Fibroblast of lung (primary cell): ENCODE data around the gene NAT14. TPM values are rescaled to one million over a fixed set of nuclear protein-coding genes. Genes with fewer than 3 reads are reported as not detected.

Source experiments
- DNase-seq, 2 donors: peaks; one replicate each; pipeline versions ENCODE4 v3.0.0 to v3.0.0-alpha.2; 2010; ENCODE audit warnings: low read depth in 2 of 2
- H2AFZ ChIP-seq: 2 replicates; pipeline ENCODE4 v1.5.1; 2012; ENCODE audit warnings: low read length, control low read depth, inconsistent platforms
- H3K27ac ChIP-seq: 2 replicates; pipeline ENCODE4 v1.5.1; 2011; ENCODE audit warnings: low read length, control low read depth; ENCODE audit not compliant: insufficient read depth
- H3K27me3 ChIP-seq: 2 replicates; pipeline ENCODE4 v1.5.1; 2011; ENCODE audit warnings: mild to moderate bottlenecking, low read length; ENCODE audit not compliant: control insufficient read depth, insufficient read depth
- H3K36me3 ChIP-seq: 2 replicates; pipeline ENCODE4 v1.5.1; 2011; ENCODE audit warnings: low read length; ENCODE audit not compliant: control insufficient read depth, insufficient read depth
- H3K4me1 ChIP-seq: 2 replicates; pipeline ENCODE4 v1.5.1; 2011; ENCODE audit warnings: low read length; ENCODE audit not compliant: control insufficient read depth, insufficient read depth; ENCODE audit errors: extremely low read depth
- H3K4me2 ChIP-seq: 2 replicates; pipeline ENCODE4 v1.5.1; 2011; ENCODE audit warnings: low read length, control low read depth; ENCODE audit not compliant: insufficient read depth; ENCODE audit errors: extremely low read depth
- H3K4me3 ChIP-seq, 4 experiments: fragments of 200-600 bp in 1 of 4; sonication (generic) in 1 of 4; replicated peaks in 1 of 4; 2 replicates each; pipeline ENCODE4 v1.5.1; 2011 to 2016; ENCODE audit warnings: low read length in 4 of 4, low read depth in 3 of 4, mild to moderate bottlenecking in 3 of 4, control low read depth in 2 of 4, inconsistent platforms in 1 of 4, mixed read lengths in 1 of 4; ENCODE audit not compliant: insufficient read depth in 1 of 4; ENCODE audit errors: control extremely low read depth in 1 of 4
- H3K79me2 ChIP-seq: 2 replicates; pipeline ENCODE4 v1.5.1; 2012; ENCODE audit warnings: mild to moderate bottlenecking, low read length, inconsistent platforms; ENCODE audit not compliant: control insufficient read depth, insufficient read depth
- H3K9ac ChIP-seq: 2 replicates; pipeline ENCODE4 v1.5.1; 2011; ENCODE audit warnings: mild to moderate bottlenecking, low read length, control low read depth; ENCODE audit not compliant: insufficient read depth
- H3K9me3 ChIP-seq: 2 replicates; pipeline ENCODE4 v1.5.1; 2012; ENCODE audit warnings: low read depth, low read length; ENCODE audit not compliant: control insufficient read depth, insufficient read depth
- H4K20me1 ChIP-seq: 2 replicates; pipeline ENCODE4 v1.5.1; 2011; ENCODE audit warnings: low read length; ENCODE audit not compliant: control insufficient read depth, insufficient read depth; ENCODE audit errors: extremely low read depth
- EZH2 ChIP-seq: IDR thresholded peaks from 2 replicates; pipeline ENCODE4 v1.5.1; 2012; ENCODE audit warnings: low read length, control low read depth, mild to moderate bottlenecking; ENCODE audit errors: missing control alignments
- polyA minus RNA-seq: library from RNA; depleted of rRNA, polyadenylated mRNA; stranded (reverse); fragments of >200 nt; gene quantifications from 2 replicates; pipeline ENCODE4 v1.2.3, GENCODE V29; 2011; ENCODE audit warnings: low replicate concordance
- polyA plus RNA-seq, 2 donors: library from polyadenylated mRNA; depleted of rRNA in 1 of 2; stranded (reverse) in 1 of 2; unstranded in 1 of 2; fragments of >200 nt; gene quantifications; 2 replicates each; pipeline ENCODE4 v1.2.1, GENCODE V29; 2011 to 2012; ENCODE audit warnings: missing spikeins in 1 of 2
- total RNA-seq: library from RNA; depleted of rRNA; stranded (reverse); fragments of >200 nt; gene quantifications from 2 replicates; pipeline ENCODE4 v1.2.1, GENCODE V29; 2014
- TF ChIP-seq, protein P1 (sequence below), 2 donors: IDR thresholded peaks in 1 of 2; conservative IDR thresholded peaks in 1 of 2; 1 replicate in 1 of 2; 2 replicates in 1 of 2; pipeline ENCODE4 v1.5.1; 2011 to 2012; ENCODE audit warnings: low read length in 2 of 2, control low read depth in 1 of 2, inconsistent platforms in 1 of 2, low read depth in 1 of 2, mild to moderate bottlenecking in 1 of 2

NAT14 gene
- total RNA-seq (12.1 and 18.2 TPM in 2 replicates), polyA plus RNA-seq (18.3 and 19.3 TPM in 2 replicates), polyA minus RNA-seq (15.7 and 40.5 TPM in 2 replicates)
- 36.3 and 47.2 TPM in 2 replicates for polyA plus RNA-seq (2012)

DNA sequence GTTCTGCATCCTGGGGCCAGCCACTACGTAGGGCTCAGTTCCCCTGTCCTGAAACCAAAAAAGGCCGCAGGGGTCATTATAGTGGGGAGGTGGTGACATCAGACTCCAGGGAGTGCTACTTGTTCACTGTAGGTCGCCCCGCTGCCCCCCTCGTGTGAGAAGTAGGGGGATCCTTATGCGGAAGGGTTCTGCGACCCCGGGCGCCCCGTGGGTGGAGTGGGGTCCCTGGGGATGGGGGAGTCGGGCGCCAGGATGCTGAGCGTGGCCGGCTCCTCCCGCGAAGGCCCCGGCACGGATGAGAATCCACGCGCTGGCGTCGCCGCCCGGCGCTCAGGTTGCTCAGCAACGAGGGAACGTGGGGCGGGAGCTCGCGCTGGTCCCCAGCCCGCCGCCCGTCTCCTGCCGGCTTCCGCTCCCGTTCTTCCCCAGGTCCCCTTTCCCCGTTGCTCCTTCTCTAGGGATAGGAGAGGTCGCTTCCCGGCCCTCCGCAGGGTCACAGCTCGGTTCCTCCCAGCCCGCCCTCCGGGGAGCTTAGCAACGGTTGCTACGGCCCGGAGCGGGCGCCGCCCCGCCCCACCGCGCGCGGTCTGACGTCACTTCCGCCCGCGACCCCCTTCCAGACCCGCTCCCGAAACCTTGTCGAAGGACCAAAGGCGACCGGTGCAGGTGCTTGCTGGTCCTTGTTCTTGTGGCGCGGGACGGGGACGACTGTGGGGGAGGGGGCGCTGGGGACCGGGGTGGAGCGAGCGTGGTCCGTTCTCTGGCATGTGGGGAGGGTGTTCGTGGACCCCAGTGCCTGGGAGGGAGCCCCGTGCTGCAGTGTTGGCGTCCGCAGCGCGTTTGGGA is at the start of gene NAT14:
TSS of gene NAT14 (plus strand) at position 596 of the 846 bp plus-strand sequence. CDS start 521 bp downstream, outside the sequence.
- Histone ChIP-seq H3K4me3 (peak within 1 kb of the TSS; percentile 64 to 71 (median 68)), H3K4me1 (peaks cover 35% of the 10 kb centered on the region), H4K20me1 (no peaks in the 10 kb centered on the region), H2AFZ (peak within 1 kb of the TSS; percentile 59), H3K27me3 (no peaks in the 10 kb centered on the region), H3K27ac (peak within 1 kb of the TSS; percentile 96), H3K36me3 (peaks cover 13% of the 10 kb centered on the region), H3K4me2 (peak within 1 kb of the TSS; percentile 100), H3K79me2 (peaks cover 10% of the 10 kb centered on the region), H3K9me3 (no peaks in the 10 kb centered on the region), H3K9ac (peak within 1 kb of the TSS; percentile 91)
- no peak for TF ChIP-seq EZH2
- TF ChIP-seq, protein P1, sequence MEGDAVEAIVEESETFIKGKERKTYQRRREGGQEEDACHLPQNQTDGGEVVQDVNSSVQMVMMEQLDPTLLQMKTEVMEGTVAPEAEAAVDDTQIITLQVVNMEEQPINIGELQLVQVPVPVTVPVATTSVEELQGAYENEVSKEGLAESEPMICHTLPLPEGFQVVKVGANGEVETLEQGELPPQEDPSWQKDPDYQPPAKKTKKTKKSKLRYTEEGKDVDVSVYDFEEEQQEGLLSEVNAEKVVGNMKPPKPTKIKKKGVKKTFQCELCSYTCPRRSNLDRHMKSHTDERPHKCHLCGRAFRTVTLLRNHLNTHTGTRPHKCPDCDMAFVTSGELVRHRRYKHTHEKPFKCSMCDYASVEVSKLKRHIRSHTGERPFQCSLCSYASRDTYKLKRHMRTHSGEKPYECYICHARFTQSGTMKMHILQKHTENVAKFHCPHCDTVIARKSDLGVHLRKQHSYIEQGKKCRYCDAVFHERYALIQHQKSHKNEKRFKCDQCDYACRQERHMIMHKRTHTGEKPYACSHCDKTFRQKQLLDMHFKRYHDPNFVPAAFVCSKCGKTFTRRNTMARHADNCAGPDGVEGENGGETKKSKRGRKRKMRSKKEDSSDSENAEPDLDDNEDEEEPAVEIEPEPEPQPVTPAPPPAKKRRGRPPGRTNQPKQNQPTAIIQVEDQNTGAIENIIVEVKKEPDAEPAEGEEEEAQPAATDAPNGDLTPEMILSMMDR (conservative IDR thresholded peaks at IDR 0.05 in 1 of 2, IDR thresholded peaks at IDR 0.05 in 1 of 2; ENCODE audit: low read depth in 1 of 2, low read length in 2 of 2): no peak
- DNase-seq: peak; percentile 58 to 62

DNA sequence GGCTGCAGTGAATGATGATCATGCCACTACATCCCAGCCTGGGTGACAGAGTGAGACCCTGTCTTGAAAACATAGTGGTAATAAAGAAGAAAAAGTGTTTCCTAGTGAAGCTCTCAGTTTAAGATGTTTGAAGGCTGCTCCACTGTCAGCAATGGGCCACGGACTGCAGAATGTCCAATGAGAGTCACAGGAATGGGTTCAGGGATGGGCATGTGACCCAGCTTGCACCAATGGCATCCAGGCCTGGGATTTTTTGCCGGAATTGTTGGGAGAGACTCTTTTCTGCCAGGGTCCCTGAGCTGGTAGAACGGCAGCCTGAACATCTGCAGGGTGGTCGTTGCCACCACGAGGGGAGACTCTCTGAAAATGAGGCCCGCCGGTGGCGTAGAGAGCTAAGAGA is 48.1 kb upstream of the NAT14 start:
- TF ChIP-seq, protein P1 (conservative IDR thresholded peaks at IDR 0.05 in 1 of 2, IDR thresholded peaks at IDR 0.05 in 1 of 2; ENCODE audit: low read depth in 1 of 2, low read length in 2 of 2): no peak
- no peak for TF ChIP-seq EZH2
- no peak for DNase-seq
- no peaks in the 10 kb centered on the region for H4K20me1 ChIP-seq
- no peaks in the 10 kb centered on the region for H3K36me3 ChIP-seq
- H3K4me2 ChIP-seq: no peak overlapping the region
- peaks cover 20% of the 10 kb centered on the region for H3K27me3 ChIP-seq
- no peaks in the 10 kb centered on the region for H3K9me3 ChIP-seq
- H3K4me1 ChIP-seq: no peaks in the 10 kb centered on the region
- H3K4me3 ChIP-seq: no peak overlapping the region
- H3K27ac ChIP-seq: no peak overlapping the region
- no peak overlapping the region for H3K9ac ChIP-seq
- no peaks in the 10 kb centered on the region for H3K79me2 ChIP-seq
- H2AFZ ChIP-seq: no peak overlapping the region

DNA sequence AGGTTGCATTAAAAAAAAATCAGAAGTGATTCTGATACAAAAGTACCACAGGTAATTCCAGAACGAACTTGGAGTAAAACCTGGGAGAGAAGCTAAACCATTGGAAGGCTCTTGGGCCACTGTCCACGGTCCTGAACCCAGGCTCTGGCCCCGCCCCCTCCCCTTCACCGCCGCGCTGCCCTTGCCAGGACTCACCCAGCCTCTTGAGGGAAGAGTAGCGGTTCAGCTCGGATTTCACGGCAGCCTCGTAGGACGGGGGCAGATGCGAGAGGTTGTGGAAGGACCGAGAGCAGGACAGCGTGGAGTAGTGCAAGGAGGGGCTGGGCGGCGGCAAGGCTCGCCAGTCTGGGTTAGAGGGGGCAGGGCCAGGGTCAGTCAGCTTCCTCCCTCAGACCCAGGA is 47.6 kb upstream of the NAT14 start:
- H4K20me1 ChIP-seq: no peaks in the 10 kb centered on the region
- peak; percentile 56 to 63 for DNase-seq
- H2AFZ ChIP-seq: no peak overlapping the region
- no peaks in the 10 kb centered on the region for H3K79me2 ChIP-seq
- peaks cover 22% of the 10 kb centered on the region for H3K27me3 ChIP-seq
- no peak overlapping the region for H3K4me3 ChIP-seq
- H3K4me1 ChIP-seq: no peaks in the 10 kb centered on the region
- H3K9me3 ChIP-seq: no peaks in the 10 kb centered on the region
- no peak overlapping the region for H3K27ac ChIP-seq
- no peaks in the 10 kb centered on the region for H3K36me3 ChIP-seq
- no peak overlapping the region for H3K9ac ChIP-seq
- H3K4me2 ChIP-seq: no peak overlapping the region
- no peak for TF ChIP-seq EZH2
- TF ChIP-seq, protein P1 (conservative IDR thresholded peaks at IDR 0.05 in 1 of 2, IDR thresholded peaks at IDR 0.05 in 1 of 2; ENCODE audit: low read depth in 1 of 2, low read length in 2 of 2): no peak
